Testis (tissue), 3 donors: ENCODE measurements around the gene EEIG1. TPM values are rescaled to one million over a fixed set of nuclear protein-coding genes. Genes with fewer than 3 reads are reported as not detected.

Experiments used
- DNase-seq: peaks from one replicate; pipeline ENCODE4 v3.0.0-alpha.2; 2019
- H3K27ac ChIP-seq, 2 donors: fragments of 200-600 bp; sonication (generic); one replicate each; pipeline ENCODE4 v1.5.1; 2019
- H3K27me3 ChIP-seq: fragments of 200-600 bp; sonication (generic); one replicate; pipeline ENCODE4 v1.5.1; 2019
- H3K36me3 ChIP-seq: fragments of 200-600 bp; sonication (generic); one replicate; pipeline ENCODE4 v1.5.1; 2017; ENCODE audit warnings: low read depth; ENCODE audit errors: missing control alignments
- H3K4me1 ChIP-seq: fragments of 200-600 bp; sonication (generic); one replicate; pipeline ENCODE4 v1.5.1; 2019
- H3K4me3 ChIP-seq, 2 donors: fragments of 200-600 bp; sonication (generic); one replicate each; pipeline ENCODE4 v1.5.1; 2017 to 2019
- H3K9me3 ChIP-seq: fragments of 200-600 bp; sonication (generic); one replicate; pipeline ENCODE4 v1.5.1; 2017
- POLR2A ChIP-seq: fragments of 450-650 bp; IDR thresholded peaks from one replicate; pipeline ENCODE4 v1.6.1; 2017; ENCODE audit warnings: antibody characterized with exemption, mild to moderate bottlenecking, moderate library complexity
- WGBS, 2 donors: methylation state at CpG; one replicate each; pipeline ENCODE4 v1.1.5; 2018; 5-methylcytosine and 5-hydroxymethylcytosine counted together
- intact Hi-C: fragments of 100-400 bp; cut with DNase I; formaldehyde crosslinking; loops from one replicate; pipeline ENCODE4 v1.15.1; 2023; ENCODE audit warnings: low total_unique reads
- polyA plus RNA-seq: library from polyadenylated mRNA; stranded (reverse); fragments of 350-450 nt; fragmentation: Illumina TruSeq; extraction: RNeasy Lipid Tissue Mini Kit (QIAGEN cat#74804); gene quantifications from one replicate; pipeline ENCODE4 v1.2.3, GENCODE V29; 2014; ENCODE audit warnings: low read depth, low replicate concordance; ENCODE audit not compliant: insufficient read depth
- total RNA-seq, 2 donors: library from RNA; depleted of rRNA; stranded (reverse); fragments of >200 nt; gene quantifications; one replicate each; pipeline ENCODE4 v1.2.3, GENCODE V29; 2016
- TF ChIP-seq, protein P1 (sequence below), 3 experiments: fragments of 450-650 bp in 2 of 3; fragments of 200-600 bp in 1 of 3; sonication (generic) in 1 of 3; IDR thresholded peaks; one replicate each; pipeline ENCODE4 v1.5.1; 2016 to 2019; ENCODE audit warnings: antibody characterized with exemption in 3 of 3, mild to moderate bottlenecking in 2 of 3, moderate library complexity in 1 of 3

The EEIG1 gene
- total and polyA plus RNA-seq, 3 donors from 2014 or later: 75.7 to 129 (median 119) TPM

DNA sequence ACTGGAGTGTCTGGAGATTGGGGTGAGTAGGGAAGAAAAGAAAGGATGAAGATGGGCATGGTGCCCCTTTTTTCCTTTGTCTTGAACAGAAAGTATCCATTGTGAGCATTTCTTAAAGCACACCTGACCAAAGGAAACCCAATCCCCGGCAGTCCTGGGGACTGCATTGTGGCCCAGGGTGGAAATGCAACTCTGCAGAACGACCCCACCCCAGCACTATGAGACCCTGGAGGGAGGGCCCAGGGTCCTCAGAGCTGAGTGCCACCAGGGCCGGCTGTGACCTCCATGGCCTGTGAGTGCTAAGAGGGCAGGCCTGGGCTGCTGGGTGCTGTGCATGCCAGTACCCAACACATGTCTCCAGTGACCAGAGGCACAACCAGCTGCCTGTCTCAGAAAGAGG is 18.5 kb downstream of the EEIG1 start:
- 53 to 100% methylated on average over 1 to 3 of the region's 3 CpGs for WGBS, 2 donors
- Histone ChIP-seq H3K9me3 (no peaks in the 10 kb centered on the region), H3K27ac (peak overlapping the region in 1 of 2 donors; percentile 86), H3K36me3 (no peaks in the 10 kb centered on the region), H3K4me1 (peaks cover 67% of the 10 kb centered on the region), H3K27me3 (no peaks in the 10 kb centered on the region), H3K4me3 (no peak overlapping the region)
- no peak for DNase-seq
- intact Hi-C loops: no loop called here
- no peak for TF ChIP-seq POLR2A
- TF ChIP-seq, protein P1, sequence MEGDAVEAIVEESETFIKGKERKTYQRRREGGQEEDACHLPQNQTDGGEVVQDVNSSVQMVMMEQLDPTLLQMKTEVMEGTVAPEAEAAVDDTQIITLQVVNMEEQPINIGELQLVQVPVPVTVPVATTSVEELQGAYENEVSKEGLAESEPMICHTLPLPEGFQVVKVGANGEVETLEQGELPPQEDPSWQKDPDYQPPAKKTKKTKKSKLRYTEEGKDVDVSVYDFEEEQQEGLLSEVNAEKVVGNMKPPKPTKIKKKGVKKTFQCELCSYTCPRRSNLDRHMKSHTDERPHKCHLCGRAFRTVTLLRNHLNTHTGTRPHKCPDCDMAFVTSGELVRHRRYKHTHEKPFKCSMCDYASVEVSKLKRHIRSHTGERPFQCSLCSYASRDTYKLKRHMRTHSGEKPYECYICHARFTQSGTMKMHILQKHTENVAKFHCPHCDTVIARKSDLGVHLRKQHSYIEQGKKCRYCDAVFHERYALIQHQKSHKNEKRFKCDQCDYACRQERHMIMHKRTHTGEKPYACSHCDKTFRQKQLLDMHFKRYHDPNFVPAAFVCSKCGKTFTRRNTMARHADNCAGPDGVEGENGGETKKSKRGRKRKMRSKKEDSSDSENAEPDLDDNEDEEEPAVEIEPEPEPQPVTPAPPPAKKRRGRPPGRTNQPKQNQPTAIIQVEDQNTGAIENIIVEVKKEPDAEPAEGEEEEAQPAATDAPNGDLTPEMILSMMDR (IDR thresholded peaks at IDR 0.05): no peak

DNA sequence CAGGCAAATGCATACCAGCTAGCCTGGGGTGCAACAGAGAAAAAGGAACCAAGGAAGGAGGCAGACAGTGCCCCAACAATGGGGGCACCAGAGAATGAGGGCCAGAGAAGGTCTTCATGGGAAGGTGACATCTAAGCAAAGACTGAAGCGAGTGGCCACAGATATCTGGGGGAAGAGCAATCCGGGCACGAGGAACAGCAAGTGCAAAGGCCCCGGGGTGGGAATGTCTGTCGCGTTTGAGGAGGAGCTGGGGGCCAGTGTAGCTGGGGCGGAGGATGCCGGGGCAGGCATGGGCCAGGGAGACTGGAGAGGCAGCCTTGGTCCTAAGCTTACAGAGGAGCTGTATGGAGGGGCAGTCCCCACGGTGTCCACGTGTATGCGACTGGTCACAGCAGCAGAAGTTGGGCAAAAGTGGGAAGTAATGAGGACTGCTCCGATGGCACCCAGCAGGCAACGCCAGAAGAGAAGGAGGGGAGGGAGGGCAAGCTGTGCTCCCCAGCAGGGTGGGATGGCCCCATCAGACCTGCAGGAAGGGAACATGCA is 19.1 kb downstream of the EEIG1 start:
- intact Hi-C loops: no loop called here
- no peak for TF ChIP-seq POLR2A
- TF ChIP-seq, protein P1 (IDR thresholded peaks at IDR 0.05): no peak

DNA sequence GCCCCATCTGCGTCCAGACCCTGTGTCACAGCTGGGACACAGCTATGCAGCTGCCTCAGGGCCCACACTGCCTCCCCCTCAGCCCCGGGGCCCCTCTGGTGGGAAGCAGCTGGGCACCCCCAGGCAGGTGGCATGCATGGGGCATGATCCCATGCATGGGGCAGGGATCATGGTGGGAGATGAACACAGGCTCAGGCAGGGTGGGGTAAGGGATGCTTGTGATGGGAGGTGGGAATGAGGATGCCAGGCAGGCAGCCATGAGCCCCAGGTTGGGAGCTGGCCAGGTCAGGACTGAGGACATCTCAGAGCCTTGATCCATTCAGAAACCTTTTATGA is 19.7 kb downstream of the EEIG1 start:
- no peak for TF ChIP-seq POLR2A
- TF ChIP-seq, protein P1 (IDR thresholded peaks at IDR 0.05): no peak
- Histone ChIP-seq H3K4me3 (no peak overlapping the region), H3K36me3 (no peaks in the 10 kb centered on the region), H3K9me3 (no peaks in the 10 kb centered on the region), H3K27ac (peak overlapping the region in 1 of 2 donors; percentile 48), H3K4me1 (peaks cover 55% of the 10 kb centered on the region), H3K27me3 (no peaks in the 10 kb centered on the region)
- WGBS, 2 donors: 100% methylated on average over 2 of the region's 2 CpGs; no CpG with 5 or more reads in 1 of the 2 donors
- intact Hi-C loops: no loop called here
- no peak for DNase-seq

More for the DNA sequence above, 19.1 kb downstream of the EEIG1 start:
- H3K27ac ChIP-seq: peak overlapping the region in 1 of 2 donors; percentile 48
- H3K27me3 ChIP-seq: no peaks in the 10 kb centered on the region
- DNase-seq: no peak
- no peak overlapping the region for H3K4me3 ChIP-seq
- no peaks in the 10 kb centered on the region for H3K36me3 ChIP-seq
- no peaks in the 10 kb centered on the region for H3K9me3 ChIP-seq
- peaks cover 61% of the 10 kb centered on the region for H3K4me1 ChIP-seq
- WGBS, 2 donors: 84 to 92% methylated on average over 13 of the region's 13 CpGs

DNA sequence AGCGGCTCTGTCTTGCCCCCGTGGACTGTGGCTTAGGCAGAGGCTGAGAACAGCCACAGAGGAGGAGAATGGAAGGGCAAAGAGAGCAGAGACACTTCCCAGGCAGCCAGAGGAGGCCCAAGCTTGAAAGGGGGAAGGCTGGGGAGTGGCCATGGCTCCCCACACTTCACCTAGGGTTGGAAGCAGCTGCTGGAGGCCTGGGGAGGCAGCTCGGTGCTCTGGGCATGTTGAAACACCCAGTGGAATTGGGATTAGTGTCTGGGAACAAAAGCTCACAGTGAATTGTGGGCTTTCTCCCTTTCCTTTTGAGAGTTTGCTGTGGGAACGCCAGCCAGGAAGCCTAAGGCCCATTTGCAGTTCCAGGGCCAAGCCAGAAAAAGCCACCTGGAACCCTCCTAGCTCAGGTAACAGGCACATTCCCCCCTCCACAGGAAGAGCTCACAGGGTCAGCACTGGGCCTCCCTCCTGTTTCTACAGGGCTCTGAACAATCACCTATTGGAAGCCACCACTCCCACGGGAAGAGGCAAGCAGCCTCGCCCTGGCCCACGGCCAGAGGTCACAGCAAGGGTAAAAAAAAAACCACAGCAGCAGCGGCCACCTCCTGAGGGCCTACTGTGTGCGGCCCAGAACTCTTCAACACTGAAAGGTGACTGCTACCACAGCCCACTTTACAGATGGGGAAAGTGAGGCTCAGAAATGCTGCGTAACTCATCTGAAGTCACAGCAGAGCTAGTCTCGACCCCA is 20.2 kb downstream of the EEIG1 start:
- no peak overlapping the region for H3K4me3 ChIP-seq
- peak overlapping the region; percentile 8 to 48 for H3K27ac ChIP-seq
- WGBS, 2 donors: 33 to 49% methylated on average over 9 to 11 of the region's 11 CpGs
- no peak for DNase-seq
- peaks cover 55% of the 10 kb centered on the region for H3K4me1 ChIP-seq
- no peaks in the 10 kb centered on the region for H3K27me3 ChIP-seq
- no peaks in the 10 kb centered on the region for H3K9me3 ChIP-seq
- intact Hi-C loops: no loop called here
- no peaks in the 10 kb centered on the region for H3K36me3 ChIP-seq
- no peak for TF ChIP-seq POLR2A
- TF ChIP-seq, protein P1 (IDR thresholded peaks at IDR 0.05): no peak
